ENCODE results near the gene VPS29.

- TF ChIP-seq EZH2 (IDR thresholded peaks at IDR 0.05) (no peak), POLR2AphosphoS5 (IDR thresholded peaks at IDR 0.05; ENCODE audit: borderline replicate concordance, low read depth, low read length) (no peak), FOXP2 (optimal IDR thresholded peaks at IDR 0.05; ENCODE audit: control extremely low read depth, extremely low read length, insufficient read depth) (no peak)
Measured at GRCh38 chr12:110540048-110540447, 38.1 kb upstream of the VPS29 start.

All from SK-N-MC (cell line).